Naive thymus-derived CD4-positive, alpha-beta T cell (primary cell): Measurements from ENCODE around the gene PITPNC1. TPM values are rescaled to one million over a fixed set of nuclear protein-coding genes. Genes with fewer than 3 reads are reported as not detected.
"Not testable (repeated sequence)": the region's sequence is repeated elsewhere in the genome, so short reads cannot be mapped to it uniquely, and the experiment has no call there.

Experiments
- ATAC-seq: fragments of 150-1000 bp; cut with Tn5 transposase; 2 replicates; pipeline ENCODE4 v1.10.0; 2021; ENCODE audit warnings: mild to moderate bottlenecking, moderate library complexity
- CTCF ChIA-PET: fragments of 350-600 bp; sonication (Branson Sonifier 250); formaldehyde crosslinking; loops from one replicate; lab custom pipeline; 2021; ENCODE audit warnings: antibody characterized with exemption; lab: Charles Lee
- POLR2A ChIA-PET: fragments of 350-600 bp; sonication (Branson Sonifier 250); formaldehyde crosslinking; loops from one replicate; lab custom pipeline; 2021; ENCODE audit warnings: antibody characterized with exemption, inconsistent platforms; lab: Charles Lee
- DNase-seq, 9 donors: peaks; one replicate each; pipeline versions ENCODE4 v3.0.0 to v3.0.0-alpha.2; 2020 to 2022; ENCODE audit warnings: mixed read lengths in 1 of 9
- H3K27ac ChIP-seq: one replicate; pipeline ENCODE4 v1.7.0; 2013; ENCODE audit warnings: mild to moderate bottlenecking, low read depth, low read length, moderate library complexity
- H3K27me3 ChIP-seq, 2 donors: one replicate each; pipeline ENCODE4 v1.7.0; 2013; ENCODE audit warnings: low read length in 2 of 2, mild to moderate bottlenecking in 2 of 2, moderate library complexity in 2 of 2; ENCODE audit not compliant: control insufficient read depth in 2 of 2, insufficient read depth in 2 of 2
- H3K36me3 ChIP-seq, 3 experiments: 1 replicate in 2 of 3; 2 replicates in 1 of 3; pipeline ENCODE4 v1.7.0; 2013; ENCODE audit warnings: low read length in 3 of 3, mild to moderate bottlenecking in 3 of 3, moderate library complexity in 1 of 3; ENCODE audit not compliant: insufficient read depth in 3 of 3, control insufficient read depth in 2 of 3
- H3K4me1 ChIP-seq, 2 donors: one replicate each; pipeline ENCODE4 v1.7.0; 2013; ENCODE audit warnings: low read length in 2 of 2, mild to moderate bottlenecking in 2 of 2, moderate library complexity in 1 of 2; ENCODE audit not compliant: control insufficient read depth in 2 of 2, insufficient read depth in 2 of 2
- H3K4me3 ChIP-seq: 2 replicates; pipeline ENCODE4 v1.7.0; 2013; ENCODE audit warnings: mild to moderate bottlenecking, low read length
- H3K9me3 ChIP-seq, 3 experiments: 1 replicate in 2 of 3; 2 replicates in 1 of 3; pipeline ENCODE4 v1.7.0; 2013; ENCODE audit warnings: low read length in 3 of 3; ENCODE audit not compliant: control insufficient read depth in 2 of 3
- H3K27ac Mint-ChIP-seq, 9 donors: one replicate each; pipeline ENCODE4 v1.8.0; 2020 to 2022; ENCODE audit warnings: mixed read lengths in 9 of 9, mild to moderate bottlenecking in 8 of 9, moderate library complexity in 5 of 9, inconsistent platforms in 2 of 9
- H3K27me3 Mint-ChIP-seq, 5 donors: one replicate each; pipeline ENCODE4 v1.8.0; 2021 to 2022; ENCODE audit warnings: mixed read lengths in 5 of 5, mild to moderate bottlenecking in 1 of 5
- H3K36me3 Mint-ChIP-seq, 5 donors: one replicate each; pipeline ENCODE4 v1.8.0; 2020 to 2022; ENCODE audit warnings: mixed read lengths in 5 of 5, mild to moderate bottlenecking in 3 of 5, inconsistent platforms in 1 of 5
- H3K4me1 Mint-ChIP-seq, 7 donors: one replicate each; pipeline ENCODE4 v1.8.0; 2020 to 2022; ENCODE audit warnings: mixed read lengths in 7 of 7, mild to moderate bottlenecking in 3 of 7, inconsistent platforms in 1 of 7
- H3K4me3 Mint-ChIP-seq, 10 donors: one replicate each; pipeline ENCODE4 v1.8.0; 2020 to 2022; ENCODE audit warnings: mild to moderate bottlenecking in 10 of 10, mixed read lengths in 10 of 10, moderate library complexity in 6 of 10, inconsistent platforms in 2 of 10
- H3K9me3 Mint-ChIP-seq, 11 donors: one replicate each; pipeline ENCODE4 v1.8.0; 2020 to 2022; ENCODE audit warnings: mixed read lengths in 11 of 11, mild to moderate bottlenecking in 4 of 11, inconsistent platforms in 1 of 11, moderate library complexity in 1 of 11
- intact Hi-C, 2 donors: fragments of 100-400 bp; cut with micrococcal nuclease; formaldehyde crosslinking; loops; one replicate each; pipeline ENCODE4 v1.15.1; 2023
- polyA plus RNA-seq, 2 donors: library from polyadenylated mRNA; unstranded; fragments of 300-500 nt; fragmentation: Illumina TruSeq; gene quantifications; one replicate each; pipeline ENCODE4 v1.2.3, GENCODE V29; 2021
- total RNA-seq, 6 experiments: library from RNA in 5 of 6; stranded (reverse) in 5 of 6; gene quantifications; 1 replicate in 5 of 6; 2 replicates in 1 of 6; pipeline ENCODE4 v1.2.3 and lab custom pipeline; 2021 to 2026

The PITPNC1 gene
- total and polyA plus RNA-seq, 7 experiments from 2014 or later = 53.1 to 148 (median 102) TPM

DNA sequence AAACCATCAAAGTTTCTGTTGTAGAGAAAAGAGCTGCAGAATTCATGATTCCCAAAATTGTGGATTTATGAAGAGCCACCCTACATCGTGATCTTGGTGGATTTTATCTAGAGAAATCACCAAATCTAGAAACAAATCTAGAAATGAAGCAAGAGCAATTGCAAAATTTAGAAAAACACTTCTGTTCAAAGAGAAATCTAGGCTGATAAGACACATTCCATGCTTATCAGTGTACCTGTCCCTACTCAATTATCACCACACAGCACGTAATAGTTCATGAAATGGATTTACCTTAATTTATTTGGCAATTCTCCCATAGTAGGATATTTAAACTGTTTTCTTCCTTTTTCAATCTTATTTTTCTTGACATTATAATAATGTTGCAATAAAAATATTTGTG, 246.7 kb downstream of the PITPNC1 start:
- ChIA-PET CTCF (interaction anchor here (1.4 kb wide), 1 partner anchor 248 kb away, joined by 6 read pairs; no protein-coding TSS in a partner anchor), POLR2A (no interaction called here)
- H3K36me3 Mint-ChIP-seq = peaks cover 0 to 36% (median 16%) of the 10 kb centered on the region in 5 donors
- Histone ChIP-seq H3K36me3 (peaks cover 0 to 36% (median 3%) of the 10 kb centered on the region in 3 experiments), H3K9me3 (no peaks in the 10 kb centered on the region), H3K4me3 (no peak overlapping the region), H3K27ac (no peak overlapping the region), H3K27me3 (no peaks in the 10 kb centered on the region), H3K4me1 (no peaks in the 10 kb centered on the region)
- intact Hi-C loops = no loop called here
- peaks cover 0 to 3% (median 0%) of the 10 kb centered on the region in 11 donors for H3K9me3 Mint-ChIP-seq
- no peak overlapping the region for H3K4me3 Mint-ChIP-seq
- ATAC-seq (no peak), DNase-seq (no peak)
- peaks cover 5 to 19% (median 13%) of the 10 kb centered on the region in 7 donors for H3K4me1 Mint-ChIP-seq
- H3K27ac Mint-ChIP-seq = peak overlapping the region in 3 of 9 donors; percentile 22 to 65 (median 32)
- H3K27me3 Mint-ChIP-seq = no peaks in the 10 kb centered on the region

DNA sequence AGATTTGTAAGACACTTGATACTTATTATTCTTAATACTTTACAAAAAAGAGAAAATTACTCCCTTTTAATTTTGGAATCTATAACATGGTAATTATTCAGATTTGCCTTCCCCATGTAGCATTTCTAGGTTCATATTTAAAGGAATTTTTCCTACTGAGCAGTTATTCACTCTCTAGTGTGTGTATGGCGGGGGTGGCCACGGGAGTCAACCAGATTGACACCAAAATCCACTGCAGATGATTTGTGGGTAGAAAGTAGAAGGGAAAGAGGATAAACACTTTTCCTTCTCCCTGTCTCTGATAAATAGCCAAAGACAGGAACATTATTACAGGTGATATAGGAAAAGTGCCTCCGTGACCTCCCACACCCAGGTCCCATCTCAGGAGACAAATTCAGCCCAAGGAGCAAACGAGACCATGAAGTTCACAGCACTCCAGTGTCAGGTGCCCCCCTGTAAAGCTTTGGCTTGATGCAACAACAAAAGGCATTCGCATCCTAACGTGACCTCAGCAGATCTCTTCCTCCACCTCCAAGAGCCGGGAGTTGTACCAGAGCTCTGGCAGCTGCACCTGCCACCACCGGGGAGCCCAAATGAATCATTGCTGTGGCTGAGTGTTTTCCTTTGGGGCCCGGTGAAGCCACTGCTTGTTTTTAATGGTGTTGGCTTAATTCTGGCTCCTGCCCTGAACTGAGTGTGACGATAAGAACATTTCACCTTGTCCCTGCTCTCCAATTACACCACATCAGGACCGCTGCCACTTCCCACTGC, 248.0 kb downstream of the PITPNC1 start:
- H3K4me1 ChIP-seq = no peaks in the 10 kb centered on the region
- DNase-seq (no peak), ATAC-seq (no peak)
- Mint-ChIP-seq H3K36me3 (peaks cover 0 to 36% (median 16%) of the 10 kb centered on the region in 5 donors), H3K27ac (peak overlapping the region in 5 of 9 donors; percentile 3 to 77 (median 38)), H3K9me3 (peaks cover 0 to 3% (median 0%) of the 10 kb centered on the region in 11 donors), H3K4me1 (peaks cover 5 to 18% (median 13%) of the 10 kb centered on the region in 7 donors), H3K27me3 (no peaks in the 10 kb centered on the region), H3K4me3 (no peak overlapping the region)
- CTCF ChIA-PET = interaction anchor here (1.4 to 4.5 kb wide), 2 partner anchors 249 to 250 kb away, joined by 6 to 19 read pairs; no protein-coding TSS in a partner anchor
- H3K27me3 ChIP-seq = no peaks in the 10 kb centered on the region
- POLR2A ChIA-PET = interaction anchor here (0.6 kb wide), 1 partner anchor 143 kb away, joined by 4 read pairs; no protein-coding TSS in a partner anchor
- no peak overlapping the region for H3K27ac ChIP-seq
- no peaks in the 10 kb centered on the region for H3K9me3 ChIP-seq
- peaks cover 0 to 25% (median 3%) of the 10 kb centered on the region in 3 experiments for H3K36me3 ChIP-seq
- intact Hi-C loops = no loop called here
- H3K4me3 ChIP-seq = no peak overlapping the region

DNA sequence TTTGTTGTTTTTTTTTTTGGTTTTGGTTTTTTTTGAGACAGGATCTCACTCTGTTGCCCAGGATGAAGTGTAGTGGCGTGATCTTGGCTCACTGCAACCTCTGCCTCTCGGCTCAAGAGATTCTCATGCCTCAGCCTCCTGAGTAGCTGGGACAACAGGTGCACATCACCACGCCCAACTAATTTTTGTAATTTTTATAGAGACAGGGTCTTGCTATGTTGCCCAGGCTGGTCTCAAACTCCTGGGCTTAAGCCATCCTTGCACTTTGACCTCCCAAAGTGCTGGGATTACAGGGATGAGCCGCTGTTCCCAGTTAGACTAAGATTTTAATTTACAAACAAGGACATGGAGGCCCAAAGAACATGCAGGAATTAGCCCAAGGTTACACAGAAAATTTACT, 248.9 kb downstream of the PITPNC1 start:
- Histone ChIP-seq H3K36me3 (peaks cover 0 to 17% (median 3%) of the 10 kb centered on the region in 3 experiments), H3K27ac (no peak overlapping the region), H3K4me1 (no peaks in the 10 kb centered on the region), H3K9me3 (no peaks in the 10 kb centered on the region), H3K4me3 (no peak overlapping the region), H3K27me3 (no peaks in the 10 kb centered on the region)
- intact Hi-C loops = no loop called here
- peaks cover 5 to 15% (median 13%) of the 10 kb centered on the region in 7 donors for H3K4me1 Mint-ChIP-seq
- H3K9me3 Mint-ChIP-seq = peaks cover 0 to 3% (median 0%) of the 10 kb centered on the region in 11 donors
- ATAC-seq (no peak), DNase-seq (no peak)
- no peaks in the 10 kb centered on the region for H3K27me3 Mint-ChIP-seq
- H3K4me3 Mint-ChIP-seq = no peak overlapping the region
- peak overlapping the region in 3 of 9 donors; percentile 25 to 59 (median 32) for H3K27ac Mint-ChIP-seq
- ChIA-PET CTCF (interaction anchor here (4.5 kb wide), 1 partner anchor 251 kb away, joined by 19 read pairs; no protein-coding TSS in a partner anchor), POLR2A (no interaction called here)
- H3K36me3 Mint-ChIP-seq = peaks cover 0 to 33% (median 16%) of the 10 kb centered on the region in 5 donors

DNA sequence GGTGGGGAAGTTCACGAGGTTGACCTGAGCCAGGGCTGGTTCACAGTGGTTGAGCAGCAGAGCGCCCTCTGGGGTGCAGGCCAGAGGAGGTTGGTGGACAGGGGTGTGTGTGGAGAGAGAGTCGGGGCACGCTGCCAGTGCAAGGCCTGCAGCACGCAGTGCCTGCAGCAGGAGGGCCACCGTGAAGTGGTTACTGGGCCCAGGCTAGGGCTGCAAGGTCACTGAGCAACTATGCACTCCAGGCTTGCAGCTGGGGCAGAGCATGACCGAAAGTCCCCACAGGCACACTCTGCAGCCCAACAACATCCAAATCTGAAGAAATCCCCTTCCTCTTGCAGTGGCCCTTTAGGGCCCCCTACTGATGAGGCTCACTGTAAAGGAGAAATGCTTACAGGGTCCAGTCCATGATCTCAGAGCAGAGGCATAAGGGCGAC, 251.5 kb downstream of the PITPNC1 start:
- peak in 1 of 9 donors; percentile 19 for DNase-seq
- intact Hi-C loops = loop anchor here in 1 of 2 donors (1.0 to 2.0 kb wide), 2 partner anchors 60 to 254 kb away; no protein-coding TSS in a partner anchor

DNA sequence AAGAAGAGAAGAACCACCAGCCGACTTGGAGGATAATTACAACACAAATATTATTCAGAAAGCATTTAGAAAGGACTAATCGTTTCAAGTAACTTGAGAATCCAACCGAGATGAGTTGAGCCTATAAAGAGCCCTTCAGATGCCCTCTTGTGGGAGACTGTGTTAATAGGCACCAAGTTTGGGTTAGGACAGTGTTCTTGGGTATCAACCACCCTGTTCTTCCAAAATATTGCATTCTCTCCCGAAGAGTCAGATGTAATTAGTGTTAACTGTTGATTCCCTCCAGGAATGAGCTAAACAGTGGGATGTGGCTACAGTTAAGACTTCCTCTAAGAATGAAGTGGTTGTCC, 252.9 kb downstream of the PITPNC1 start:
- CTCF ChIA-PET = interaction anchor here (0.6 to 4.5 kb wide), 7 partner anchors 9 to 1027 kb away, joined by 3 to 19 read pairs (median 3); no protein-coding TSS in a partner anchor
- H3K27me3 Mint-ChIP-seq = no peaks in the 10 kb centered on the region
- no peak overlapping the region for H3K4me3 Mint-ChIP-seq
- H3K4me1 Mint-ChIP-seq = peaks cover 5 to 17% (median 13%) of the 10 kb centered on the region in 7 donors
- POLR2A ChIA-PET = interaction anchor here (0.8 kb wide), 1 partner anchor 258 kb away, joined by 3 read pairs; no protein-coding TSS in a partner anchor
- H3K27ac ChIP-seq = no peak overlapping the region
- intact Hi-C loops = loop anchor here (1.0 to 2.0 kb wide), 3 partner anchors 59 to 270 kb away; no protein-coding TSS in a partner anchor
- H3K27ac Mint-ChIP-seq = peak overlapping the region in 3 of 9 donors; percentile 22 to 59 (median 42)
- peaks cover 0 to 3% (median 0%) of the 10 kb centered on the region in 11 donors for H3K9me3 Mint-ChIP-seq
- DNase-seq (peak in 6 of 9 donors; percentile 4 to 38 (median 24)), ATAC-seq (peak; percentile 45)
- no peaks in the 10 kb centered on the region for H3K4me1 ChIP-seq
- no peaks in the 10 kb centered on the region for H3K9me3 ChIP-seq
- H3K4me3 ChIP-seq = no peak overlapping the region
- H3K27me3 ChIP-seq = no peaks in the 10 kb centered on the region
- peaks cover 4 to 49% (median 6%) of the 10 kb centered on the region in 3 experiments for H3K36me3 ChIP-seq
- H3K36me3 Mint-ChIP-seq = peaks cover 0 to 46% (median 20%) of the 10 kb centered on the region in 5 donors

More for the DNA sequence above, 251.5 kb downstream of the PITPNC1 start:
- no peaks in the 10 kb centered on the region for H3K4me1 ChIP-seq
- ChIA-PET POLR2A (interaction anchor here (0.6 kb wide), 1 partner anchor 193 kb away, joined by 3 read pairs; no protein-coding TSS in a partner anchor), CTCF (interaction anchor here (0.6 to 4.5 kb wide), 2 partner anchors 21 to 253 kb away, joined by 7 to 19 read pairs; no protein-coding TSS in a partner anchor)
- H3K27ac Mint-ChIP-seq = peak overlapping the region in 4 of 9 donors; percentile 0 to 78 (median 28)
- no peaks in the 10 kb centered on the region for H3K27me3 Mint-ChIP-seq
- peaks cover 5 to 14% (median 12%) of the 10 kb centered on the region in 7 donors for H3K4me1 Mint-ChIP-seq
- no peaks in the 10 kb centered on the region for H3K27me3 ChIP-seq
- H3K36me3 ChIP-seq = peaks cover 6 to 37% (median 7%) of the 10 kb centered on the region in 3 experiments
- peaks cover 0 to 3% (median 0%) of the 10 kb centered on the region in 11 donors for H3K9me3 Mint-ChIP-seq
- H3K27ac ChIP-seq = no peak overlapping the region
- peaks cover 0 to 47% (median 17%) of the 10 kb centered on the region in 5 donors for H3K36me3 Mint-ChIP-seq
- no peak overlapping the region for H3K4me3 ChIP-seq
- peak; percentile 44 for ATAC-seq
- no peak overlapping the region for H3K4me3 Mint-ChIP-seq
- H3K9me3 ChIP-seq = no peaks in the 10 kb centered on the region

DNA sequence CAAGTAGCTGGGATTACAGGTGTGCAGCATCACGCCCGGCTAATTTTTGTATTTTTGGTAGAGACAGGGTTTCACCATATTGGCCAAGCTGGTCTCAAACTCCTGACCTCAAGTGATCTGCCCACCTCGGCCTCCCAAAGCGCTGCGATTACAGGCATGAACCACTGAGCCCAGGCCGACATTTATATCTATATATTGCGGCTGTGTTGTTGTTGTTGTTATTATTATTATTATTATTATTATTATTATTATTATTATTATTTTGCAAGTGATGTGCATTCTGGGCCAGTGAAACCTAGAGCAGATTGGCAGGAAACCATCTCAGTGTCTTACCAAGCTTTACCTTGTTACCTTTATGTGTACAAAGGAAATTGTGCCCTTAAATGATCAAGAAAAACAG, 253.8 kb downstream of the PITPNC1 start:
- not testable (repeated sequence) for H3K27ac ChIP-seq, H3K4me1 ChIP-seq, H3K4me3 Mint-ChIP-seq, DNase-seq, H3K9me3 ChIP-seq, H3K27me3 Mint-ChIP-seq, H3K27ac Mint-ChIP-seq, H3K4me3 ChIP-seq, H3K27me3 ChIP-seq, ATAC-seq, H3K9me3 Mint-ChIP-seq
- intact Hi-C loops = loop anchor here in 1 of 2 donors (1.0 kb wide), 2 partner anchors 257 to 271 kb away; no protein-coding TSS in a partner anchor
- Mint-ChIP-seq H3K4me1 (peaks cover 5 to 24% (median 14%) of the 10 kb centered on the region in 7 donors), H3K36me3 (peaks cover 0 to 44% (median 22%) of the 10 kb centered on the region in 5 donors)
- ChIA-PET CTCF (interaction anchor here (0.7 to 1.0 kb wide), 3 partner anchors 256 to 270 kb away, joined by 3 to 5 read pairs (median 4); no protein-coding TSS in a partner anchor), POLR2A (interaction anchor here (0.7 kb wide), 1 partner anchor 284 kb away, joined by 3 read pairs; no protein-coding TSS in a partner anchor)
- peaks cover 4 to 44% (median 6%) of the 10 kb centered on the region in 3 experiments for H3K36me3 ChIP-seq
